ENCODE measurements around the gene DTNA.
A peak's percentile ranks its signal among the peaks of the same experiment; 100 is the strongest.
"Not testable (repeated sequence)": the region's sequence is repeated elsewhere in the genome, so short reads cannot be mapped to it uniquely, and the experiment has no call there.

The DTNA gene

DNA sequence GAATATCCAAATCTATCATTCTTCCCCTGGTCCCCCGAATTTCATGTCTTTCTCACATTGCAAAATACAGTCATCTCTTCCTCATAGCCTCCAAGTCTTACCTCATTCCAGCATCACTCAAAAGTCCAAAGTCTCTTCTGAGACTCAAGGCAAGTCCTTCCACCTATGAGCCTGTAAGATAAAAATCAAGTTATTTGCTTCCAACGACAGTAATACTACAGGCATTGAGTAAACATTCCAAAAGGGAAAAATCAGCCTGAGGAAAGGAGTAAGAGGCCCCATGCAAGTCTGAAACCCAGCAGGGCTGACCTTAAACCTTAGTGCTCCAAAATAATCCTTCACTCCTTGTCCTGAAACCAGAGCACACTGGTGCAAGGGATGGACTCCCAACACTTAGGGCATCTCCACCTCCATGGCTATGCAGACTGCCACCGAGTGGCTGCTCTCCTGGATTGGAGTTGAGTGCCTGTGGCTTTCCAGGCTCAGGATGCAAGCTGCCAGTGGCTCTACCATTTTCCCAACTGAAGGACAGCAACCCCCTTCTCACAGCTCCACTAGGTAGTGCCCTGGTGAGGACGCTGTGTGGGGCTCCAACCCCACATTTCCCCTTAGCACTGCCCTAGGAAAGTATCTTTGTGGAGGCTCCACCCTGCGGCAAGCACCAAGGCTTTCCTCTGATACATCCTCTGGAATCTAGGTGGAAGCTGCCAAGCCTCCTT is 16.3 kb downstream of the DTNA start:
- no peak for DNase-seq

DNA sequence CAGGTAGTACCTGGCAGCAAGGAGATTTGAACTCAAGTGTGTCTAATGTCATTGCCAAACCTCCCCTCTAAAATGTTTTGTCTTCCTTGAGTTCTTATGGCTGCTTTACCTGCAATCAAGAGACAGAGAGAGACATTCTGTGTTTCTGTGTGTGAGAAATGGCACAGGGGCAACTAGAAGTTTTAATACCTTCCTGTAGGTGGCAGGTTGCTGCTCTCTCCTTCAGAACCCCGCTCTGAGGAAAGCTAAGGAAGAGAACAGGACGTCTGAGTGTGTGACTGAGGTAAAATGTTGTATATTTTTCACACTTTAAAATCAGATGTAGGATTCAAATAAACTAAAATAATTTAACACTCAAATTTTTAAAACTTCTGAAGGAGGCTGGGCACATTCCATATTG is 19.2 kb downstream of the DTNA start:
- no peak for DNase-seq

DNA sequence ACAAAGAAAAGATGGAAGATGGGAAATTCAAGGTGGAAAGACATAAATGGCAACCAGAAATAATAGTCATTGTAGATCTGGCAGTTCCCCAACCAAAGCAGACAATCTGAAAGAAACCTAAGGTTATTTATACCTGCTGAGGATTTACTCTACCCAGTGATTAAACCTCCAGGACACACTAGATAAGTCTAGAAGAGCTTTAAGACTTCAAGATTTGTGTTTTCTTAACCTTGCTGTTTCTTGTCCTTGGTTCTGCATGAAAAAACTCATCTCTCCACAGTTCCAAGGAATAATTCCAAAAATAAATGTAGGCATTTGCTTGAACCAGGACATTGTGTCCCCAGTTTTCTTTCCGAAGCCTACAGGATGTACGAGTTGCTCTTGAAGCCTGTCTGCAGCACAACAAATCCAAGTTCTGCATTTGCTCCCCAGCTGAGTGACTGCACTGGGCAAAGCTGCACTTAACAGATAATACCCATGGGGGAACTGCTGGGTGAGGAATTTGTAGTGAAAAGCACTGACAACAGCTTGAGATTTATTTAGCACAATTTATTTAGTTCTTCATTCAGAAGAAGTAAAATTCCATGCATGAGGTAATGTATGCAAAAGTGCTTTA is 19.8 kb downstream of the DTNA start:
- no peak for DNase-seq

DNA sequence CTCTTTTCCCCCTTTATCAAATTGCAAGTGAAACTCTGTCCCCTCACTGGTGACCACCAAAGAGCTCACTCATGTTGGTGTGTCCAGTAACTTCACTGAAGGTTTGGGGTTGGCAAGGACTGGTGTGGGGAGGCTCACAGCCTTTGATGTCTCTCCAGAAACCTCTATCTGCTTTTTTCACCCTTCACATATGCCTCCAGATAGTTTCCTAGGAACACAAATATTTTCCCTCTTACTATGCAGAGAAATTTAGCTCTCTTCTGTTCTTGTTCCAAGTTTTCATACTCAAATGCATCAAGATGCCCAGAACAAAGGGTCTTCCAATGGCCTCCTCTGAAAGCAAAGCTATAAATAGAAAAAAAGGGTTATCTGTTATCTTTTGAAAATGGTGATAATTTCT is 20.7 kb downstream of the DTNA start:
- no peak for DNase-seq

DNA sequence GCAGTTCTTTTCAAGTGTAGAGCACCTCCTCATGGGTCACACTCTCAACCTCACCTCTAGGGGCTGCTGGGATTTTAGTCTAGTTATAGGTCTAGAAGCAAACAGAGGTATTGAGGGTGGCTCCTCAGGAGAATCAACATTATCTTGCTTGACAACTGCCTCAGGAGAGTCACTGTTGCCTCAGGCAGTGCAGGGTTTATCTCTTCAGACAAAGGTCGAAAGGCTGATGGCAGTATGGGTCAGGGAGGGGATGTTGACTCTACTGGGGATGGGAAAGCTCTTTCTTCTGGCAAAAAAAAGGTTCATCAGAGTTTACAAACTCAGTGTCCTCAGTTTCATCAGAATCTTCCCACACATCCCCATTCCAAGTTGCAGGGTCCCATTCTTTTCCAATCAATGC is 24.0 kb downstream of the DTNA start:
- no peak for DNase-seq

DNA sequence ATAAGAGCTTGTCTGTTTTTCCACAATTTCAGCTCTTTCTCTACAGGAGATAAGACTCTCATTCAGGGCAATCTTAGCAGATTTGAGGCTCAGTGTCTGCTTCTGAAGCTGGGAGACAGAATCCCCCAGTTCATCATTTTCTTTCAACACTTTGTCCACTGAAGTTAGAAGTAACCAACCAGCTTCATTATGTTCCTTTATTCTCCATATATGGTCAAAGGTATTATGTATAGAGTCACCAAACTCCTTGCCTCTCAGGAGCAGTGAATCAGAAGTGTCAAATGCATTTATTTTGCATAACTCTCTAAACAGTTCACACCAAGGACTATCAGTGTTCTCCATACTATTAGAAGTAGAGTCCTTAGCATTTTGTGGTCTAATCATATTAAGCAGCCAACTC is 24.4 kb downstream of the DTNA start:
- DNase-seq, result not testable (repeated sequence)

DNA sequence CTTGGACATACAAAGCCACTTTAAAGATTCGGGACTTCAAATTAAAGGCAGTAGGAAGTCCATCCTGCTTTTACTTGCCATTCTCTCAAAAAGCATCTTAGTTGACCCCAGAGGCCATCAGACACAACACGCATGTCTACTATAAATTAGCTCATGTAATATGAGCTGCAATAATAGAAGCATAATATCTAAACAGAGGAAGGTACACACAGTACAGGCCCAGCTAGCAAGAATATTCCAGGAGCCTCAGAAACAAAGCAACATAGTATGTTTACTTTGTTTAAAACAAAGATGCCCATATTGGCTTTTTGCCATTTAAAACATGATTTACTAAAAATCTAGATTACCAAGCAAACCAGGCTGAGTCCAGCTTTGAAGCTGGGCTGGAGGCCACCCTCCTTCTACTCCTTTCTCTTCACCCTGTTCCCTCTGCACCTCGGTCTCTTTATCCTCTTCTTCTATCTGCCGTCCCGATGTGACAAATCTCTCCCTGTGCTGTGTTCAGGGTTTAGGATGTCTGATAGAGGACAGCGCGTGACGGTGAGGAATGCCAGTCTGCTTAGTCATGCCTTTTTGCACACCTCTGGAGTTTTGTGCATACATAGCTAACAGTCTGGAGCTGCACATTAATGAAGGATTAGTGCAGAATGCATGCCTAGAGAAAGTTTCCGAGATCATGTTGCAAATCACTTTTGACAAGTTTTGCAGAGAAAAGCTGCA is 28.2 kb downstream of the DTNA start:
- DNase-seq, result no peak

DNA sequence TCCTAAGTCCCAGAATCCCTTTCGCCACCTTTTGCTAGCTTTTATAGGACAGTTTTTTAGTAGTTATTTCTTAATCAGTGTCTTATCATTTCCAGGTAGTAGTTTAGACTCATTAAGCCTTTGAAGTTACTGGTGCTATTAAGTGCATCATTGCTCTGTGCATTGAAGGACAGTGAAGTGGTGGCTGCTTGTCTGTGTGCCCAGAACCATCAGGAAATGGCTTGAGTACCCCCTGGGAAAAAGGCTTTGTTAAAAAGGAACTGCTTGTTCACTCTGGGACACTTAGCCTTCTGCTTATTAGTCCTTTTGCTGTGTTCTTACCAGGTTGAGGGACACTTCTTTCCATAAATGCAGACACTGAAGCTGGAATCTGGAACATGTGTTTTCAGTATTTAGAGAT is 30.0 kb downstream of the DTNA start:
- no peak for DNase-seq

DNA sequence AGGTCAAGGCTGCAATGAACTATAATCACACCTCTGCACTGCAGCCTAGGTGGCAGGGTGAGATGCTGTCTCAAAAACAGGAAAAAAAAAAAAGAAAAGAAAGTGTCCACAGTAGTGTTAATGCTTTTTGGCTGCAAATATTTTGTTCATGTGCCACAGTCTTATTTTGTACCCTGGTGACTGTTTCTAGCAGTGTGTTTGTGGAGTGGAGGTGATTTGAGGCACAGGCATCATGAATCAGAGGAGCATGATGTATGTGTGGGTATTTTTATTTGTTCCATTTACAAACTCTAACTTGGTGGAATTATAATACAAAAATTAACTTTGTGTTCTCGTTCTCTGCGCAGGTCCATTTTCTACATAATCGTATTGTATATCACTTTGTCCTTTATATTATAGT is 30.6 kb downstream of the DTNA start:
- DNase-seq, result no peak

DNA sequence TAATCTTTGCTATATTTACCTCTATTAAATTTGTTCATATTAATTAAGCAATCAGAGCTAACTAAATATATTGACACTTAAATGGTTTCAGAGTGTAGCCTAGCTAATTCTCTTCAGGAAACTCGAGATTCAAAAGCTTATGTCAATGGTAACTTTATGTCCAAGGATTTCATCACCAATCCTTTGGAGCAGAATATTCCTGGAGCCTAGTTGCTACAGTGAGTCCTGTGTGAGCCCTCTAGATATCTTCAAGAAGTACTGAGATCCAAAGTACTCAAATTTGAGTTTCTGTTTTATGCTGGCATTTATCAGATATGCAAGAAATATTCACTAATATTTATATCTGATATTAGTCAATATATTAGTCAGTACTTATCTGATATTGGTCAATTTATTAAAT is 31.3 kb downstream of the DTNA start:
- no peak for DNase-seq

DNA sequence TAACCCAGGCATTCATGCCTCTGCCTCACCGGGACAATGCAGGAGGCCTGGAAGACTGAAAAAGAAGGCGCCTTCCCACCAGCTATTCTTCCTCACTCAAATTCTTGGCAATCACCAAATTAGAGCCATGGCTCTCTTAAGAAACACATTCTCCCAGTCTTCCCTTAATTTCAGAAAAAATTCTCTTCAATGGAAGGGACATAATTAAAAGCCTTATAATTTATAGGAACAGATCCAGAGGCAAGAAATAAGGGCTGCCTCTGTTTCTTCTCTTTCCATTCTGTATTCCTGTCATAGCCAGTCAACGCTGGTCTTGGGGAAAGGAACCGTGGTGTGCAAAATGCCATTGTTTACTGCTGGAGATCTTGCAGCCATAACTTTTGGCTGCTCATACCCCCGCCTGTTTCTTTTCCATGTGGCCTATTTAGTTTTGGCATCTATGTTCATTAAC is 32.8 kb downstream of the DTNA start:
- no peak for DNase-seq

DNA sequence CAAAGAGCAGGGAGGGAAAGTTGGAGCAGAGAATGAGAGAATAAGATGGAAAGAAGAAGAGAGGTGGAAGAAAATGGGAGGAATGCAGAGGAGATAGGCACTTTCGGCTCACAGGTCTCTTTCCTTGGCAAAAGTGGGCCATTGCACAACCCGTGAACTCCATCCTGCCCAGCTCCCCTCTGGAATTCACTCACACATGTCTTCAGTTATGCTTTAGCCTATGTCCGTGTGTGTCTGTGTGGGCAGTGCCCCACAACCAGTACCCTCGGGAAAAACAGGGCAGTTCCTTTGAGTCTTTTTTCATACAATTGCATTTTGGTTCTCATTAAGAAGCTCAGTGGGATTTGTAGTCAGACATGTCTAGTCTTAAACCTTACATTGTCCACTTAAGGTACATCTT is 34.5 kb downstream of the DTNA start:
- DNase-seq, result no peak

DNA sequence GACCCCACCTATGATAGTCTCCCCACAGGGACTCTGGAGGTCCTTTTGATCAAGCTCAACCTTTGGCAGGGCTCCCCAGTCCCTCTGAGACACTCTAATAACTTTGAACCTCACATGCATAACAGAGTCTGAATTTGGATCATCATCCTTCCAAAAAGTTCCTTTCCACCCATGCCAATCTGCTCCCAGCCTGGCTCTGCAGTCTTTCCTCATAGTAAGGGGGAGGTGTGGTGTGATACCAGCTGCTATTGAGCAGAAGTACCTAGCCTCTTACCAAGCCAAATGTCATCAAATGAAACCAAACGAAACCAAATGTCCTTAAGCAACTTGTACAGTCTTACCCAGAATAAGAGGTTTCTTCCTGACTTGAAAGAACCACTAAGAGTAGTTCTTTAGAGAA is 36.5 kb downstream of the DTNA start:
- DNase-seq, result no peak

DNA sequence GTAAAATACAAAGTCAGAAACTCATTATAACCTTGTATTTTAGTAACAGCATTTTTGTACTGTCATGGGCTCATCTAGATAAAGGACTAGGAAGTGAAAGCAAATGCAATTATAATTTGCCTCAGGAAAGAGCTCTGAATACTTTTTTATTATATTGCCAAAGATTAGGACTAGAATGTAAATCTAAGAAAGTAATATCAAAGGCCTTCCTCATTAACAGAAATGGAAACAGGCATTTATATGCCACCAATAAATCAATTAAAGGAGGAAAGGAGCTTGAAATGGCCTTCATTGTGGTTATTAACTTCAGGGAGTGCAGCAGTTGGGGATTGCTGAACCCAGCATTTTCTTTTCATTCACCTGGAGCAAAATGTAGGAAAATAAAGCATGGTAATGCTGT is 39.6 kb downstream of the DTNA start:
- no peak for DNase-seq

DNA sequence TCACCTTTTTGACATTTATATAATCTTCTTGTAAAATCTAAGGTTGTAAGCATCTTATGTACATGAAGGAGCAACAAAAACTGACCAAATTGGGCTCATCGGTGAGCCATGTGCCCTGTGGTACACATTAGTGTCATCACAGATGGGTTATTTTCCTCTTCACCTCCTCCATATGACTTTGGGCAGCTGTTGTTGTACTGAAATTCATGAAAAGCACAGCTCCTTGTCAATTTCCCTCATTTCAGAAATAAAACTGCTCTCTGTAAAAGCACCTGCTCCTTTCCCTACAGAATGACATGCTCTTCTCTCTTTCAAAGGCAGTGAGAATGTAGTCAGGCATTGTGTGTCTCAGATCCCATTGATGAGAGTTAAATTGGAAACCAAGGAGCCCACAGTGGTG is 42.0 kb downstream of the DTNA start:
- DNase-seq, result peak; percentile 57

DNA sequence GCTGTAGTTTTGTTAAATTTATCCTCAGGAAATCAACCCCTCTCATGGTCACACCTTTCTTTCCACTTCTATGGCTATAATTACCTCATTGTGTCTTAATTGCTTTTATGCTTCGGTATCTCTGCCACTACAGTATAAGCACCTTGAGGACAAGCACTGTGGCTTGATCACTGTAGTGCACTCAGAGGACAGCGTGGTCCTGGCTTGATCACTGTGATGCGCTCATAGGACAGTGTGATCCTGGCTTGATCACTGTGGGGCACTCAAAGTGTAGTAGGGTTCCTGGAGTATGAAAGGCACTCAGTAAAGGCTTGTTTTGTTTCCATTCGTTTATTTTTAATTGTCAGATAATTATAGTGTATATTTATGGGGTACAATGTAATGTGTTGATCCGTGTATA is 44.2 kb downstream of the DTNA start:
- no peak for DNase-seq

DNA sequence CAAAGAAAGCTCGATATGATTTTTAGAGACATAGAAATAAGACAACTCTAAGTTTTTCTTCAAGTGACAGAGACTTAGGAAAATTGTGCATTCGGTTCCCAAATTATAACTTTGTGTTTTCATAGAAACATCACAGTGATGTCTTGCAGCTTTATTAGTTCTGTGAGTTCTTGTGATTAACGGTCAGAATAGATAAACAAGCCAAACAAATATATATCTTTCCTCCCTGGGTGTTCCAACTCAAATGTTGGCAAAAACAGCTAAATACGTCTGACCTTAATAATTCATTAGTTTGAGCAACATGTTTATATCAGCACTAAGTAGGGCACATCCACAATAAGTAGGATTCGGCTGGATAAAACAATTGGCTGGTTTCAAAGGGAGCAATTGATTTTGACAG is 47.6 kb downstream of the DTNA start:
- DNase-seq, result no peak

DNA sequence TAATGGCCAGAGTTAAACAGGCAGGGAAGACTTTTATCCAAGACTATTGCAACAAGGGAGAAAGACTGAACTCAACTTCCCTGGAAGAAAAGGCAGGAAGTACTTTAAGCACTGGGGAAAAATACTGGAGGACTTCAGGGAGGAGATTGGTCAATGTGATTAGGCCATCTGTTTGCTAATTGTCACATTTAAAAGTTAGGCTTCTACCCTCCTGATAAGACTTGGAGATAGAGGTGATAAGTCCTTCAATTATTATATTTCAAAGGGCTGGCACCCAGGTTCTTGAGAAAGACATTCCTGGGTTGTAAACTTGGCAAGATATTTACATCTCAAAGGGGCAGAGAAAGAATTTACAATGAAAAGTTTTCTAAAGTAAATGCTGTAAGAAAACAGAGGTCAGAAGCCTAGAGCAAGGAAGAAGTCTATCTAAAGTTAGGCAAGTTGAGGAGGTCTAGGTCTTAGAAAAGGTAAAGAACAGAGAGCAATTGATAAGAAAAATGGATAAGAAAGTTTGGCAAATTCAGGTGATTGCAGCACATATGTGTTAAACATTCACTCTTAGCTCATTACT is 48.4 kb downstream of the DTNA start:
- no peak for DNase-seq

DNA sequence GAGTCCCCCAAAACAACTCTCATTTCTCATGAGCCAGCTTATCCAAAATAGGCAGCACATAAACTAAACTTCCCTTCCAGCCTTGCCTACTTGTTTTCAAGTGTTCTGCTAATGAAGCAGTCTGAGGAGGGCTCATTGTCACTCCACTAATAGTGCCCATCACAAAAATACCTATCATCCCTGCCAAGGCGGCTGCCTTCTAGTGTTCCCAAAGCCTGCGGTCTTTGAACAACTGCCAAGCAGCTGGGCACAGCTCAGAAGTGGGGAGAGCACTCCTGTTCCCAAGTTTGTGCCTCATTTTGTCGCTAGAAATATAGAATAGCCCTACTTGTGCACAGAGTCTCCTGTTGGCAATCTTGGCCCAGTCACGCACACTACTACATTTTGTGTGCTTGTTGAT is 50.3 kb downstream of the DTNA start:
- DNase-seq, result no peak

DNA sequence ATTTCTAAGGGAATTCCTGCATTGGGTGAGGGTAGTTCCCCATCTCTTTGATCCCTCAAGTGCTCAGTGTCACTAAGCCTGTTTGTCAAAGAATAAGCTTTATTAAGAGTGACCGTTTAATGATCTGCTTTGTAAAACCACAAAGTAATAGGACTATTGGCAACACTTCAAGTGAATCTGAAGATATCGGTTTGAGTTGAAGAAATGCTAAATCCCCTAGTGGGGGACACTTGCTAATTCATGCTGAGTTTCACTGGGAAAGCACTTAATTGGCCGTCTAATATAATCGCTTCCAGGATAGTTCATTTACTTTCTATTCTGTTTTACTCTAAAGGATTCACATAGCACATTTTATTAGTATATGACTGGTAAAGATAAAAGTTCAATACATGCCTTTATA is 54.4 kb downstream of the DTNA start:
- no peak for DNase-seq

DNA sequence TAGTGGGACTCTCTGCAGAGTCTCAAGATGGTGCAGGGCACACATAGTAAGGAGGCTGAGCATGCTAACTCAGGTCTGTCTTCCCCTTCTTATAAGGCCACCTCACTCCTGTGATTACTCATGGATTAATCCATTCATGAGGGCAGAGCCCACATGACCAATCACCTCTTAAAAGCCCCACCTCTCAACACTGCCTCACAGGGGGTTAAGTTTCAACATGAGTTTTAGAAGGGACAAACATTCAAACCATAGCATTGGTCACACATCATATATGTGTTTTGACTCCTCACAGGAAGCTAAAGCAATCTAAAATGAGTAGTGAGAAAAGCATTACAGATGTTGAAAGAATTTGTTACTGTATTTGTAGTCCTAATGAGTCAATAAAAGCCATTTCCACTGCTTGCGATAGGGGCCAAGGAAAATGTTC is 57.5 kb downstream of the DTNA start:
- no peak for DNase-seq

DNA sequence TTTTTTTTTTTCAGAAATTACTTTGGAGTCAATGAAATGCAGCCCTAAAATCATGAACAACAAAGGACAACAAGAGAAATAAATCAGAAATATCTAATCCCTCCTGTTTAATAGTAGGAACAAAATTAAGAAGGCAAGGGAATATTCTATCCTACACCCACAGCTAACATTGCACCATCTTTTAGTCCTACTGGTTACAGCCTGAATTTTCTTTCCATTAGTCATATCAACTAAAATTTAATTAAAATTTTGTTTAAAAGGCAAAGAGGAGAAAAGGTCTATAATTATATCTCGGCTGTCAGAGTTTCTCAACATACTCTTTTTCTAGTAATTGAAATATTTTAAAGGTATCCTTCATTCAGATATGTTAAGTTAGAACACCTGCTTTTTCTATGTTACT is 61.9 kb downstream of the DTNA start:
- DNase-seq, result no peak

DNA sequence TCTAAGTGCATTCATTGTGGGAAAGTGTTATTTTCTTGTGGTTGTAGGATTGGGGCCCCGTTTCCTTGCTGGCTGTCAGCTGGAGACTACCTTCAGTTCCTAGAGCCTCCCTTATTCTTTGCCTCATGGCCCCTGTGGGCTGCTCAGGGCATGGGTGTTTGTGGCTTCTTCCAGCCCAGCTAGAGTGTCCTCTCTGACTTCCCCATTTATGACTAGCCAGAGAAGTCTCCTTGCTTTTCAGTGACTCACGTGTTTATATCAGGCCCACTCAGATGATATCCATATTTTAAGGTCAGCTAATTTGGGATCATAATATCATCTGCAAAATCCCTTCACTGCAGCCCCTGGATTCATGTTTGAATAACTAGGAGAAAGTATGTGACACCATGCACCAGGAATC is 62.8 kb downstream of the DTNA start:
- DNase-seq, result no peak

DNA sequence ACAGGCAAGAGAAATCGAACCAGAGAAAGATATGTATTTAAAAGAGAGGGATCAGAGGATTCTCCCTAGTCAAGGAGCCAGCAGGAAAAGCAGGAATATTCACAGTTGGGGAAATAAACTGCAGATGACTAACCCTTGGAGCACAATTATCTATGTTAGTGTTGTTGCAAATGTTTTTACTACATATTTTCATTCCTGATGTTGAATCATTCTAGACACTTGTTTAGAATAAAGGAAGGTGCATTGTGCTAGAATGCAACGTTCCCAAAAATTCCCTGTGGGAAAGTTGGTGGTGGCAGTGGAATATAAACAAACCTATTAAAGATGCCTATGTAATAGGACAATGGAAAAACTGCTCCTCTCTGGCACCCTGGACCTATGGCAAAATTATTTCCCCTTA is 63.3 kb downstream of the DTNA start:
- DNase-seq, result no peak

All from NCI-H2171 (cell line).